ENCODE data around the gene CTCFL. TPM values are rescaled to one million over a fixed set of nuclear protein-coding genes. Genes with fewer than 3 reads are reported as not detected.

Gene CTCFL
- total and polyA plus RNA-seq, 2 of the 13 experiments (the other 11 are each of a cell fraction or from before 2014, with no cell fraction given), result 0.04 TPM; not detected in 1

DNA sequence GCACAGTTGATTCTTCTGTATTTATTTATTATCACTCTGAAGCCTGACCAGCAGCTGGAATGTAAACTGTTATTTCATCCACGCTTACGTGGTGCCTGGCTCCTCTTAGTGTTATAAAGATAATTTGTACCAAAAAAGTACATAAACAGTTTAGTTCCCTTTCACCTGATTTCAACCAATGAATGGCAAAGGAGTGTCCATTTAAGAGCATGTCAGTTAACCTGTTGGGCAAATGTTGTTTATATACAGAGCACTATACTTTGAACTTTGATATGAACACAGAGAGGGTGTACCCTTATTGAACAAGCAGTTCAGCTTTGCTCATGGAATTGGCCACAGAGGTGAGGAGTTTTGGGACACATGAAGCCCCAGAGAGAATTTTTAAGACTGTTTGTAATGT, 7.2 kb upstream of the CTCFL start (continued):
- TF ChIP-seq, protein P1, sequence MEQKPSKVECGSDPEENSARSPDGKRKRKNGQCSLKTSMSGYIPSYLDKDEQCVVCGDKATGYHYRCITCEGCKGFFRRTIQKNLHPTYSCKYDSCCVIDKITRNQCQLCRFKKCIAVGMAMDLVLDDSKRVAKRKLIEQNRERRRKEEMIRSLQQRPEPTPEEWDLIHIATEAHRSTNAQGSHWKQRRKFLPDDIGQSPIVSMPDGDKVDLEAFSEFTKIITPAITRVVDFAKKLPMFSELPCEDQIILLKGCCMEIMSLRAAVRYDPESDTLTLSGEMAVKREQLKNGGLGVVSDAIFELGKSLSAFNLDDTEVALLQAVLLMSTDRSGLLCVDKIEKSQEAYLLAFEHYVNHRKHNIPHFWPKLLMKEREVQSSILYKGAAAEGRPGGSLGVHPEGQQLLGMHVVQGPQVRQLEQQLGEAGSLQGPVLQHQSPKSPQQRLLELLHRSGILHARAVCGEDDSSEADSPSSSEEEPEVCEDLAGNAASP (CRISPR knock-in tag; IDR thresholded peaks at IDR 0.05; ENCODE audit: borderline replicate concordance), result 0 out of 2 replicates have a peak, but pooled peaks have one; percentile 10
- TF ChIP-seq PPARG (CRISPR knock-in tag; conservative IDR thresholded peaks at IDR 0.05) (peak; percentile 92), FOXO1 (CRISPR knock-in tag; IDR thresholded peaks at IDR 0.05) (peak; percentile 77; the same call in 1 of the 2 replicates), RFX1 (IDR thresholded peaks at IDR 0.05) (no peak), GATAD2A (CRISPR knock-in tag; IDR thresholded peaks at IDR 0.05) (peak; percentile 19; the same call in 1 of the 2 replicates)
- TF ChIP-seq, protein P2, sequence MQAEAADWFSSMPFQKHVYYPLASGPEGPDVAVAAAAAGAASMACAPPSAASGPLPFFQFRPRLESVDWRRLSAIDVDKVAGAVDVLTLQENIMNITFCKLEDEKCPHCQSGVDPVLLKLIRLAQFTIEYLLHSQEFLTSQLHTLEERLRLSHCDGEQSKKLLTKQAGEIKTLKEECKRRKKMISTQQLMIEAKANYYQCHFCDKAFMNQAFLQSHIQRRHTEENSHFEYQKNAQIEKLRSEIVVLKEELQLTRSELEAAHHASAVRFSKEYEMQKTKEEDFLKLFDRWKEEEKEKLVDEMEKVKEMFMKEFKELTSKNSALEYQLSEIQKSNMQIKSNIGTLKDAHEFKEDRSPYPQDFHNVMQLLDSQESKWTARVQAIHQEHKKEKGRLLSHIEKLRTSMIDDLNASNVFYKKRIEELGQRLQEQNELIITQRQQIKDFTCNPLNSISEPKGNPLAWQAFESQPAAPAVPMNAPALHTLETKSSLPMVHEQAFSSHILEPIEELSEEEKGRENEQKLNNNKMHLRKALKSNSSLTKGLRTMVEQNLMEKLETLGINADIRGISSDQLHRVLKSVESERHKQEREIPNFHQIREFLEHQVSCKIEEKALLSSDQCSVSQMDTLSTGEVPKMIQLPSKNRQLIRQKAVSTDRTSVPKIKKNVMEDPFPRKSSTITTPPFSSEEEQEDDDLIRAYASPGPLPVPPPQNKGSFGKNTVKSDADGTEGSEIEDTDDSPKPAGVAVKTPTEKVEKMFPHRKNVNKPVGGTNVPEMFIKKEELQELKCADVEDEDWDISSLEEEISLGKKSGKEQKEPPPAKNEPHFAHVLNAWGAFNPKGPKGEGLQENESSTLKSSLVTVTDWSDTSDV (CRISPR knock-in tag; IDR thresholded peaks at IDR 0.05), result no peak
- TF ChIP-seq, protein P3, sequence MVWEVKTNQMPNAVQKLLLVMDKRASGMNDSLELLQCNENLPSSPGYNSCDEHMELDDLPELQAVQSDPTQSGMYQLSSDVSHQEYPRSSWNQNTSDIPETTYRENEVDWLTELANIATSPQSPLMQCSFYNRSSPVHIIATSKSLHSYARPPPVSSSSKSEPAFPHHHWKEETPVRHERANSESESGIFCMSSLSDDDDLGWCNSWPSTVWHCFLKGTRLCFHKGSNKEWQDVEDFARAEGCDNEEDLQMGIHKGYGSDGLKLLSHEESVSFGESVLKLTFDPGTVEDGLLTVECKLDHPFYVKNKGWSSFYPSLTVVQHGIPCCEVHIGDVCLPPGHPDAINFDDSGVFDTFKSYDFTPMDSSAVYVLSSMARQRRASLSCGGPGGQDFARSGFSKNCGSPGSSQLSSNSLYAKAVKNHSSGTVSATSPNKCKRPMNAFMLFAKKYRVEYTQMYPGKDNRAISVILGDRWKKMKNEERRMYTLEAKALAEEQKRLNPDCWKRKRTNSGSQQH (CRISPR knock-in tag; IDR thresholded peaks at IDR 0.05; ENCODE audit: low read depth), result peak; percentile 47; the same call in 1 of the 2 replicates
- TF ChIP-seq, protein P4, sequence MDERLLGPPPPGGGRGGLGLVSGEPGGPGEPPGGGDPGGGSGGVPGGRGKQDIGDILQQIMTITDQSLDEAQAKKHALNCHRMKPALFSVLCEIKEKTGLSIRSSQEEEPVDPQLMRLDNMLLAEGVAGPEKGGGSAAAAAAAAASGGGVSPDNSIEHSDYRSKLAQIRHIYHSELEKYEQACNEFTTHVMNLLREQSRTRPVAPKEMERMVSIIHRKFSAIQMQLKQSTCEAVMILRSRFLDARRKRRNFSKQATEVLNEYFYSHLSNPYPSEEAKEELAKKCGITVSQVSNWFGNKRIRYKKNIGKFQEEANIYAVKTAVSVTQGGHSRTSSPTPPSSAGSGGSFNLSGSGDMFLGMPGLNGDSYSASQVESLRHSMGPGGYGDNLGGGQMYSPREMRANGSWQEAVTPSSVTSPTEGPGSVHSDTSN (CRISPR knock-in tag; IDR thresholded peaks at IDR 0.05), result peak; percentile 53; the same call in 1 of the 2 replicates
